Activated T-helper 2 cell treated with anti-CD3 and anti-CD28 coated beads, Interferon-gamma antibody, Interleukin-2, Interleukin-4, amounts not matched to agents 10 μg/mL and 5 μg/mL and 100 μg/mL, durations not matched to agents 14 hours and 24 hours and 36 hours (primary cell): ENCODE measurements around the gene CCDC39. TPM values are rescaled to one million over a fixed set of nuclear protein-coding genes. Genes with fewer than 3 reads are reported as not detected.
A peak's percentile ranks its signal among the peaks of the same experiment; 100 is the strongest.

Source experiments
- DNase-seq: peaks from one replicate; pipeline ENCODE4 v3.0.0; 2021; ENCODE audit warnings: low spot score
- H3K27ac Mint-ChIP-seq: one replicate; pipeline ENCODE4 v1.8.0; 2021; ENCODE audit warnings: mixed read lengths
- H3K27me3 Mint-ChIP-seq: one replicate; pipeline ENCODE4 v1.8.0; 2021; ENCODE audit warnings: low read depth, mixed read lengths
- H3K36me3 Mint-ChIP-seq: one replicate; pipeline ENCODE4 v1.8.0; 2021; ENCODE audit warnings: low read depth, mixed read lengths
- H3K4me1 Mint-ChIP-seq: one replicate; pipeline ENCODE4 v1.8.0; 2021; ENCODE audit warnings: low read depth, mixed read lengths
- H3K4me3 Mint-ChIP-seq: one replicate; pipeline ENCODE4 v1.8.0; 2021; ENCODE audit warnings: low read depth, mild to moderate bottlenecking, moderate library complexity, mixed read lengths
- H3K9me3 Mint-ChIP-seq: one replicate; pipeline ENCODE4 v1.8.0; 2021; ENCODE audit warnings: mixed read lengths
- intact Hi-C: fragments of 100-400 bp; cut with micrococcal nuclease; formaldehyde crosslinking; loops from one replicate; pipeline ENCODE4 v1.15.1; 2023
- total RNA-seq: library from RNA; stranded (reverse); gene quantifications from 2 replicates; pipeline ENCODE4 v1.2.3, GENCODE V29; 2022

The CCDC39 gene
- not detected in 2 replicates for total RNA-seq

GRCh38 chr3:180679178-180680096 lies at the start of gene CCDC39:
CCDC39 (minus strand) TSS chr3:180679489; CDS start chr3:180679380, 109 bp downstream.
- Mint-ChIP-seq H3K9me3 (no peaks in the 10 kb centered on the region), H3K36me3 (no peaks in the 10 kb centered on the region), H3K27ac (no peak within 1 kb of the TSS), H3K4me3 (peak within 1 kb of the TSS; percentile 83), H3K4me1 (peaks cover 8% of the 10 kb centered on the region), H3K27me3 (peaks cover 44% of the 10 kb centered on the region)
- DNase-seq: peak; percentile 45
- intact Hi-C loops: loop anchor here (1.0 to 10.0 kb wide), 3 partner anchors 47 to 1025 kb away; partner anchors contain the start of gene TTC14

GRCh38 chr3:180720012-180720411 lies 40.7 kb upstream of the CCDC39 start:
- H3K27me3 Mint-ChIP-seq: no peaks in the 10 kb centered on the region
- H3K27ac Mint-ChIP-seq: no peak overlapping the region

GRCh38 chr3:180707896-180708295 lies 28.6 kb upstream of the CCDC39 start:
- H3K27ac Mint-ChIP-seq: no peak overlapping the region
- H3K4me1 Mint-ChIP-seq: no peaks in the 10 kb centered on the region
- intact Hi-C loops: no loop called here
- no peaks in the 10 kb centered on the region for H3K27me3 Mint-ChIP-seq
- H3K9me3 Mint-ChIP-seq: no peaks in the 10 kb centered on the region
- no peak for DNase-seq
- H3K4me3 Mint-ChIP-seq: no peak overlapping the region
- no peaks in the 10 kb centered on the region for H3K36me3 Mint-ChIP-seq

More at GRCh38 chr3:180720012-180720411, 40.7 kb upstream of the CCDC39 start:
- H3K4me1 Mint-ChIP-seq: no peaks in the 10 kb centered on the region
- H3K36me3 Mint-ChIP-seq: no peaks in the 10 kb centered on the region
- intact Hi-C loops: no loop called here
- no peak for DNase-seq
- H3K9me3 Mint-ChIP-seq: no peaks in the 10 kb centered on the region
- no peak overlapping the region for H3K4me3 Mint-ChIP-seq

GRCh38 chr3:180705619-180706018 lies 26.3 kb upstream of the CCDC39 start:
- intact Hi-C loops: no loop called here
- Mint-ChIP-seq H3K9me3 (no peaks in the 10 kb centered on the region), H3K4me1 (no peaks in the 10 kb centered on the region), H3K27ac (no peak overlapping the region), H3K27me3 (peaks cover 2% of the 10 kb centered on the region), H3K36me3 (no peaks in the 10 kb centered on the region), H3K4me3 (no peak overlapping the region)
- DNase-seq: no peak

- intact Hi-C loops: no loop called here
- Mint-ChIP-seq H3K4me1 (no peaks in the 10 kb centered on the region), H3K9me3 (no peaks in the 10 kb centered on the region), H3K27me3 (peaks cover 2% of the 10 kb centered on the region), H3K36me3 (no peaks in the 10 kb centered on the region), H3K4me3 (no peak overlapping the region), H3K27ac (no peak overlapping the region)
- DNase-seq: no peak
These were observed 25.2 kb upstream of the CCDC39 start for GRCh38 chr3:180704532-180704931.

- H3K27ac Mint-ChIP-seq: no peak overlapping the region
- no peaks in the 10 kb centered on the region for H3K4me1 Mint-ChIP-seq
- intact Hi-C loops: no loop called here
- no peaks in the 10 kb centered on the region for H3K36me3 Mint-ChIP-seq
- no peaks in the 10 kb centered on the region for H3K9me3 Mint-ChIP-seq
- DNase-seq: no peak
- H3K27me3 Mint-ChIP-seq: peaks cover 2% of the 10 kb centered on the region
- no peak overlapping the region for H3K4me3 Mint-ChIP-seq
These were observed 21.7 kb upstream of the CCDC39 start for GRCh38 chr3:180700941-180701340.

- no peak overlapping the region for H3K4me3 Mint-ChIP-seq
- H3K27me3 Mint-ChIP-seq: peaks cover 3% of the 10 kb centered on the region
- H3K27ac Mint-ChIP-seq: no peak overlapping the region
- H3K9me3 Mint-ChIP-seq: no peaks in the 10 kb centered on the region
- intact Hi-C loops: no loop called here
- no peaks in the 10 kb centered on the region for H3K4me1 Mint-ChIP-seq
- no peaks in the 10 kb centered on the region for H3K36me3 Mint-ChIP-seq
- no peak for DNase-seq
These were observed 19.5 kb upstream of the CCDC39 start for GRCh38 chr3:180698760-180699270.

- H3K4me3 Mint-ChIP-seq: no peak overlapping the region
These were observed 15.0 kb upstream of the CCDC39 start for GRCh38 chr3:180694321-180694720.

GRCh38 chr3:180693656-180694055 lies 14.4 kb upstream of the CCDC39 start:
- H3K9me3 Mint-ChIP-seq: no peaks in the 10 kb centered on the region
- H3K36me3 Mint-ChIP-seq: no peaks in the 10 kb centered on the region
- H3K4me3 Mint-ChIP-seq: no peak overlapping the region
- H3K27ac Mint-ChIP-seq: no peak overlapping the region
- intact Hi-C loops: no loop called here
- DNase-seq: no peak
- no peaks in the 10 kb centered on the region for H3K4me1 Mint-ChIP-seq
- H3K27me3 Mint-ChIP-seq: peaks cover 2% of the 10 kb centered on the region

More at GRCh38 chr3:180694321-180694720, 15.0 kb upstream of the CCDC39 start:
- Mint-ChIP-seq H3K9me3 (no peaks in the 10 kb centered on the region), H3K36me3 (no peaks in the 10 kb centered on the region), H3K4me1 (no peaks in the 10 kb centered on the region), H3K27ac (no peak overlapping the region), H3K27me3 (peaks cover 2% of the 10 kb centered on the region)
- DNase-seq: no peak
- intact Hi-C loops: no loop called here

GRCh38 chr3:180690061-180690460 lies 10.8 kb upstream of the CCDC39 start:
- Mint-ChIP-seq H3K27me3 (peaks cover 5% of the 10 kb centered on the region), H3K36me3 (no peaks in the 10 kb centered on the region), H3K27ac (no peak overlapping the region), H3K4me3 (no peak overlapping the region), H3K9me3 (no peaks in the 10 kb centered on the region), H3K4me1 (no peaks in the 10 kb centered on the region)
- no peak for DNase-seq
- intact Hi-C loops: no loop called here

- Mint-ChIP-seq H3K4me1 (no peaks in the 10 kb centered on the region), H3K9me3 (no peaks in the 10 kb centered on the region), H3K27ac (no peak overlapping the region), H3K27me3 (peaks cover 21% of the 10 kb centered on the region), H3K4me3 (no peak overlapping the region), H3K36me3 (no peaks in the 10 kb centered on the region)
- intact Hi-C loops: no loop called here
- no peak for DNase-seq
These were observed 5.5 kb upstream of the CCDC39 start for GRCh38 chr3:180684807-180685206.

GRCh38 chr3:180683816-180684215 lies 4.5 kb upstream of the CCDC39 start:
- intact Hi-C loops: no loop called here
- H3K4me3 Mint-ChIP-seq: no peak overlapping the region
- H3K36me3 Mint-ChIP-seq: no peaks in the 10 kb centered on the region
- no peak for DNase-seq
- H3K27ac Mint-ChIP-seq: no peak overlapping the region
- peaks cover 5% of the 10 kb centered on the region for H3K4me1 Mint-ChIP-seq
- no peaks in the 10 kb centered on the region for H3K9me3 Mint-ChIP-seq
- peaks cover 31% of the 10 kb centered on the region for H3K27me3 Mint-ChIP-seq

- Mint-ChIP-seq H3K27me3 (peaks cover 43% of the 10 kb centered on the region), H3K9me3 (no peaks in the 10 kb centered on the region), H3K4me3 (peak overlapping the region; percentile 83), H3K36me3 (no peaks in the 10 kb centered on the region), H3K4me1 (peaks cover 8% of the 10 kb centered on the region), H3K27ac (no peak overlapping the region)
- intact Hi-C loops: no loop called here
- no peak for DNase-seq
These were observed 775 bp upstream of the CCDC39 start for GRCh38 chr3:180680097-180680430.
